Measurements from ENCODE around the gene TEX38.
A peak's percentile ranks its signal among the peaks of the same experiment; 100 is the strongest.
"Not testable (repeated sequence)": the region's sequence is repeated elsewhere in the genome, so short reads cannot be mapped to it uniquely, and the experiment has no call there.

The TEX38 gene

DNA sequence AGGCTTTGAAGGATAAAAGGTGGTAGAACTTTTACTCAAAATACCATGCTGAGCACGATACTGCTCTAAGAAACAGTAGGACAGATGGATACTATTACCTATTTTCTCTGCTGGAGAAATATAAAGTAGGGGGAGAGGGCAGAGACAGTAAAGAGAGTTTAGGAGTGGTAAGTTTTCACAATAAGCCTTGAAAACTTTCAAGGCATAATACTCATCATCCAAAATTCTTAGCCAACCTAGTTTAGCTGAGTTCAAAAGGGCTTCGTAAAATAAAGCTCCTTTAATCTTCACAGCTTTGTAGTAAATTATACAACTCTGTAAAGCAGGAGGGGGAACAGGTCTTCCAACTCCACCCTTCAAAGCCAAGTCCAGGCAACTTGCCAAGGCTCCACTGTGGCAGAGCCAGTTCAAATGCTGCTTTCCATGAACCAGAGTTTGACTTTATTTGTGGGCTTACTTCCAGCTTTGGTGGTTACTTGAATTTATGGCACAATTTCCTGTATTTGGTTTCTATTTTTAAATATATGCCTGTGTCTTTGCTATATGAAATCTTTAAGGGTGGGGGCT lies 15.5 kb downstream of the TEX38 start:
- no peak for DNase-seq (ENCODE audit: low read depth in 2 of 3, low spot score in 2 of 3)

DNA sequence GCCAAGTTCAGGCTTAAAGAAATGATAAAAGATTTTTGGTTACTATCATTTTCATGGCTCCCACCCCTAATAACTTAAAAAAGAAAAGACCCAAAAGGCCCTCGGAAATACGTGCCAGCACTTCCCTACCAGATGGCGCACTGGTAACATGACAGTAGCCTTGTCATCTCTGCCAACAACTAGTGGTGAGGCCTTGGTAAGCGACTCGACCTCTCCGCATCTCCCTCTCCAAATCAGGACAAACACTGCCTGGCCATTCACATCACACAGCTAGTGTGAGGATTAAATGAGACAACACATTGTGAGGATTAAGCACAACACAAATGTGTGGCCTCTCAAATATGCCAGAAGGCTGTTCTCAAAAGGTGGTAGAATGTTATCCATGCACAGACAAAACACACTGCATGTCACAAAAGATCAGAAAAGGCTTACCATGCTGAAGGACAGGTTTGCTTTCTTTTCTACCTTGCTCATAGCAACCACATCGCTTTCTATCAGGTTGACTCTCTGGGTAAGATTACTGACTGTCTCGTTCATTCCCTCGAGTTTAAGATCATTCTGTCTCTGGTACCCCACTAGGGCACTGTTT lies 16.4 kb downstream of the TEX38 start:
- DNase-seq (ENCODE audit: low read depth in 2 of 3, low spot score in 2 of 3): no peak

DNA sequence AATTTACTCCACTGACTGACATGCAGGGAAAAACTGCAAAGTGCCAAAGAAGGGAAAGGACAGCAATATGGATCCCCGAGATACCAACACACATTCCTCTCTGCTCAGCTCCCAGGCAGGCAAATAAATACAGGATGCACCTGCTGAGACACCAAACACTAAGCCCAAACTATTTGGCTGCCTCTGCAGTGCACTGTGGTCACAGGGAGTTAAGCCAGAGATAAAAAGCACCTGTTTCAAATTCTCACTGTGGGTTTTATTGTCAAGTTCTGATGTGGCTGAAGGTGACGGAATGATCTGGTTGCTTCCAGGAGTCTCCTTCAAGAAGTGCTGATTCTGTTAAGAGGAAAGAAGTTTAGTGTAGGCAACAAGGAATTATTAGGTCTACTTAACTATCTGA lies 17.7 kb downstream of the TEX38 start:
- DNase-seq (ENCODE audit: low read depth in 2 of 3, low spot score in 2 of 3): no peak

DNA sequence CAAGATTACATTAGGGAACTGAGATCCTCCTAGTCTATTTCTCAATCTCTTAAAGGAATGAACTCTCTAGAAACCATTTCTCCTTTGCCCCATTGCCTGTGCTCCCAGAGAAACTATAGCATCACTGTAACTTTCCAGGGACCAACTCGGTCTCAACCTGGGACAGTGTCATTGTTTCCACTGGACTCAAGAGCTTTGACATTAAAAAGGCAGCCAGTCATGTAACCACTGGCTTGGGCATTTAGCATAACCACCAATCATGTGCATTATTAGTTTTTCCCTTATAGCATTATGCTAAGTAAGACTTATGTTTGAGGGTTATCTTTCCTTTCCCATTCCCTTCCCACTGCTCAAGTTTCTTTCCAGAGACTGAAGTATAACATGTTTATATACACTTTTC lies 18.2 kb downstream of the TEX38 start:
- no peak for DNase-seq (ENCODE audit: low read depth in 2 of 3, low spot score in 2 of 3)

DNA sequence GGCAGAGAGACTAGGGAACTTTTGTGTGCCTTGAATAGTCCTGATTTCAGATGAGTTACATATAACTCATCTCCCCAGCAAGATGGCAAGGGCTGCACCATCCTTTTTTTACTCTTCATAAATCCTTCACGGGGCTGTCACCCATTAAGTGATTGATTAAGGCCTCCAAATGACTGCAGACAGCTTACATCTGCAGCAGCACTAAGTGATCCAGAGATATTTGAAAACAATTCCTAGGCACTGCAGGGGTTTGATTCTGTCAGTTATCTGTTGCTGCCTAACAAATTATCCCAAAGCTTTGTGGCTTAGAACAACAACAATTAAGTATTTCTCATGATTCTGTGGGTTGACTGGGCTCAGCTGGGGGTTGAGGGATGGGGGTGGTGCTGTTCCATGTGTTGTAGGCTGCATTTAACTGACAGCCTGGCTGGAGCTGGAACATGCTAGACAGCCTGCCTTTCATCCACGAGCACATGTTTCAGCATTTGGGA lies 19.3 kb downstream of the TEX38 start:
- DNase-seq (ENCODE audit: low read depth in 2 of 3, low spot score in 2 of 3): no peak

DNA sequence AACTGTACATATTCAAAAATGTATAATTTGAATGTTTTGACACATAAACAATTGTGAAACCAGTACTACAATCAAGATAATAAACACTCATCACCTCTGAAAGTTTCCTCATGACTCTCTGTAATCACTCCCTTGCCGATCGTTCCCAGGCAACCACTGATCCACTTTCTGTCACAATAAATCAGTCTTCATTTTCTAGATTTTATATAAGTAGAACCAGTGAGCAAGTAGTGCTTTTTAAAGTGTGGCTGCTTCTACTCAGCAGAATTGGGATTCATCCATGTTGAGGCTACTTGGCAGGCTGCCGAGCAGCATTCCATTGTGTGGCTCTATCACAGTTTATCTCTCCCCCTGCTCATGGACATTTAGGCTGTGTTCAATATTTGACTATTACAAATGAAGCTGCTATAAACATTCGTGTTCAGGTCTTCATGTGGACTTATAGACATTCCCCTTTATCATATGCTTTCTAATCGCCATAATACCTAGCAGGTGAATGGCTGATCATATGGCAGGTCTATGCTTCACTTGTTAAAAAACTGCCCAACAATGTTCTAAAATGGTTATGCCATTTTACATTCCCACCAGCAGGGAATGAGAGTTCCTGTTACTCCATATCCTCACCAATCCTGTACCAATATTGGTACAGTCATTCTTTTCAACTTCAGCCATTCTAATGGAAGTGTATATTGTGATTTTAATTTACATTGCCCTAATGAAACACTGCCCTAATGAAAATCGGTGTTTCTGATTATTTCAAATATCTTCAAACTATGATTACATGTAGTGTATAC lies 20.5 kb downstream of the TEX38 start:
- no peak for DNase-seq (ENCODE audit: low read depth in 2 of 3, low spot score in 2 of 3)

DNA sequence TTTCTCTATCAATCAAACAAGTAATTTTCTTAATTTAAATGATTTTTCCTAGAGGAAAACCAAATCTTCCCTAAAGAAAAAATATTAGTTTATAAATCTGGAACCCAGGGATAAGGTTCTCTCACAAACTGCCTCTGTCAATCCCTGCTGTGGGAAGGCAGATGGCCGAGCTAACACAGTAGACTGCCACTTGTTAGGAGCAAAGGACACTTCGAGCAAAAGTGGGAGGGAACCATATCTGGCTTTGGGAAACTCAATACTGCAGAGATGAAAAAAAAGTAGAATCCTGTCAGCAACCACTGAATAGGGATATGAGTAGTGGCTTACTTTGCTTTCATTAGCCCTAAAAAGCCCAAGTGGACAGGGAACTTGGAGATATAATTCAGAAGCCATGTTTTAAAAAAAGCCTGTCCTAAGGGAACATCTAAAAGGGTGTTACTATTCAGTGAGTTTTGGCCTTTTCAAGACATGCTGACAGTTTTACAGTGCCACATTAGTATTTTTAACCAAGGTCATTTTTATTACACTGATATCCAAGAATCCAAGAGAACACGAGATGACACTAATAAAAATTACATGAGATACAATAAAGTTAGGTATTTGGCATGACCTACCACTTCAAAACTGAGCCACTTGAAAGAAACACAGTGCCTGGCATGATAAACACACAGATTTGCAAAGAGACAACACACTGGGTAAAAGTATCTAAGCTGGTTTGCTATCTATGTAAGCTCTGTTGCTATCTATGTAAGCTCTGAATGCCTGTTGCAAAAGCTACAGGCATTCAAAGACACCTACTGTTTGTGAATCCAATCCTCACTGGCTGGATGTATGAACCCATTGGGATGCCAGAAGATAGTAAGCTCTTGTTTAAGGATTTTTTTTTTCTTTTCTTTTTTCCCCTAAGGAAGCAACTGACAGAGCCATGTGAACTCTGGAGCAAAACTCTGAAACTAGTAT lies 21.4 kb downstream of the TEX38 start:
- no peak for DNase-seq (ENCODE audit: low read depth in 2 of 3, low spot score in 2 of 3)

DNA sequence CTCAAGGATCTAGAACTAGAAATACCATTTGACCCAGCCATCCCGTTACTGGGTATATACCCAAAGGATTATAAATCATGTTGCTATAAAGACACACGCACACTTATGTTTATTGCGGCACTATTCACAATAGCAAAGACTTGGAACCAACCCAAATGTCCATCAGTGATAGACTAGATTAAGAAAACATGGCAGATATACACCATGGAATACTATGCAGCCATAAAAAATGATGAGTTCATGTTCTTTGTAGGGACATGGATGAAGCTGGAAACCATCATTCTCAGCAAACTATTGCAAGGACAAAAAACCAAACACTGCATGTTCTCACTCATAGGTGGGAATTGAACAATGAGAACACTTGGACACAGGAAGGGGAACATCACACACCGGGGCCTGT lies 23.0 kb downstream of the TEX38 start:
- DNase-seq (ENCODE audit: low read depth in 2 of 3, low spot score in 2 of 3): not testable (repeated sequence)

DNA sequence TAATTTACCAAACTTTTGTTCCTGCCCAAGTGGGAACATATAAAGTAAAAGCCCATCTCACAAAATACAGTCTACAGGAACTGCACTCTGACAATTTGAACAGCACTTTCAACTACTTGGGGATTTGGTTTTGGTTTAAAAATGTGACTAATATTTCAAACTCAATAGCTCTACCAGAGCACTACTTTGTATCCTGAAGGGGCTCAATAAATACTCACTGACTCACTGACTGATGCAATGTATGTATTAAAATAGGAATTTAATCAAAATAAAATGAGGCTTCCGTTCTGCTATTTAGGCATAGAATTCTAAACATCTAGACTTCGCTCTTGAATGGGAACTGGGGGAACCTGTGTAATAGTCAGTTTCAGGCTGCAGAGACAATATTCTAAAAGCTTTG lies 25.4 kb downstream of the TEX38 start:
- DNase-seq (ENCODE audit: low read depth in 2 of 3, low spot score in 2 of 3): no peak

DNA sequence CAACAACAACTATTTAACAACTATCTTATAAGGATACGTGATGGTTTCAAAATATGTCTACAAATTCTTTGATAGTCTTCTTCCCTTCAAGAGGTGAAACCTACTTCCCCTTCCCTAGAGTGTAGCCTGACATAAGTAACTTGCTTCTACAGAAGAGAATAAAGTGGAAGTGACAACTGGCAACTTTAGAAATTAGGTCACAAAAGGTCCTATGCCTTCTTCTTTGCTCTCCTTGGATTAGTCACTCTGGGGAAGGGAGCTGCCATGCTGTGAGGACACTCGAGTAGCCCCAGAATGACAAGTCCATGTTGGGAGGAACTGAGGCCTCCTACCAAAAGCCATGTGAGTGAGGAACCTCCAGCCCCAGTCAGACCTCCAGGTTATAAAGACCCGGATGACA lies 28.0 kb downstream of the TEX38 start:
- DNase-seq (ENCODE audit: low read depth in 2 of 3, low spot score in 2 of 3): no peak

DNA sequence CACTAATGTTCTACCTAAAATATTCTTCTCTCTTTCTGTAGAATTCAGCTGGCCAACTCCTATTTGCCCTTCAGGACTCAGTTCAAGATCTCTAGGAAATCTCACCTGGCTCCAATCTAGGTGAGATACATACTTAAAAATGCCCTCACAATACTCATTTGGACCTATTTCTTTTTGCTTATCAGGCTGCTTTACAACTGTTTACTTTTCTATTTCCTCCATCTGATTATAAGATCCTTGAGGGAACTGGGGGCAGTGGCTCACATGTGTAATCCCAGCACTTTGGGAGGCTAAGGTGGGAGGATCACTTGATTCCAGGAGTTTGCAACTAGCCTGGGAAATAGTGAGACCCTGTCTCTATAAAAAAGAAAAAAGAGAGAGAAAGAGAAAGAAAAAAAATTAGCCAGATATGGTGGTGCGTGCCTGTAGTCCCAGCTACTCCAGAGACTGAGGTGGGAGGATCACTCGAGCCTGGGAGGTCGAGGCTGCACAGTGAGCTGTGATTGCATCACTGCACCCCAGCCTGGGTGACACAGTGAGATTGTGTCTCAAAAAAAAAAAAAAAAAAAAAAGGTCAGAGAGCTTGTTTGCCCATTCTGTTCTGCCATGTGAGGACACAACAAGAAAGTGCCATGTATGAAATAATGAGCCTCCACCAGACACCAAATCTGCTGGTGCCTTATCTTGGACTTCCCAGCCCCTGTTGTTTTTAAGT lies 32.4 kb downstream of the TEX38 start:
- DNase-seq (ENCODE audit: low read depth in 2 of 3, low spot score in 2 of 3): no peak

DNA sequence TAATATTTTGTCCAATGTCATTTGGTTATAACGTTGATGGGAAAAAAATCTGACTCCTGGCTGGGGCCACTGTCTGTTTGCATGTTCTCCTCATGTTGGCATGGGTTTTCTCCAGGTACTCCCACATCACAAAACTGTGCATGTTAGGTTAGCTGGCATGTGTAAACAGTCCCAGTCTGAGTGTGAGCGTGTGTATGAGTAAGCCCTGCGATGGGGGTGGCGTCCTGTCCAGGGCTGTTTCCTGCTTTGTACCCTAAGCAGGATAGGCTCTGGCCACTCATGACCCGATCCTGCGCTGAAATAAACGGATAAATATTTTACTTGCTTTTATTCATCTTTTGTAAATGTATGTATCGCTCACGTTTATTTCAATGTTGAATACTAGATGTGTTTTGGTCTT lies 33.8 kb downstream of the TEX38 start:
- DNase-seq (ENCODE audit: low read depth in 2 of 3, low spot score in 2 of 3): no peak

DNA sequence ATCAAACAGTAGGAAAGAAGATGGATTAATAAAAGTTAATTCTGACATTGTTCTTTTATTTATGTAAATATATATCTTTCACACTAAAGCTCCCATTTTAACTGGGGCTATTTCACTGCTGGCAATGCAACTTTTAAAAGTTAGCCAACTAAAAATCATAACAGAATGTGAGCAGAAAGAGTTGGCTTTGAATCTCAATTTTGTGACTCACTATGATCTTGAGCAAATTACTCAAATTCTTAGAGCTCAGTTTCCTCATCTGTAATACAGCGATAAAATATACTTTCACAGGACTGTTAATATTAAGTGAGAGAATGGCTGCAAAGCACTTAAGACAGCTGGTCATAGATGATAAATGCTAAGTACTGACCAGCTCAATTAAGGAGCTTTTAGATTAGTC lies 36.5 kb downstream of the TEX38 start:
- DNase-seq (ENCODE audit: low read depth in 2 of 3, low spot score in 2 of 3): no peak

DNA sequence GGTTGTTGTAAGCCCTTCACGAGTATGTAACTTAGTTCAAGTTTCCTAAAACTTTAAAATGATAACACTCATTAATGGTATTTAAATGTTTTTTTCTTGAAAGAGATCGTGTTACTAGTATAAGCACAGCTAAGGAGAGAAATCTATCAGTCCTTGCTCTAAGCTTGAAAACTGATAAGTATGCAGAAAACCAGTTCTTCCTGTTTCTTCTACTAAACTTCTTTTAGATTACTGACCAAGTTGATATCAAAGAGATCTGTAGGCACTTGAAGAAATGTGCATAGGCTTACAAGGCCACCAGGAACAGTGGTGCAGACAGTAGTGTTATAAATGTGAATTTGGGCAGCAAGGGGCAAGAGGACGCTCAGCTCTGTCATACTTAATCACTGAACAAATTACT lies 43.3 kb downstream of the TEX38 start:
- no peak for DNase-seq (ENCODE audit: low read depth in 2 of 3, low spot score in 2 of 3)

DNA sequence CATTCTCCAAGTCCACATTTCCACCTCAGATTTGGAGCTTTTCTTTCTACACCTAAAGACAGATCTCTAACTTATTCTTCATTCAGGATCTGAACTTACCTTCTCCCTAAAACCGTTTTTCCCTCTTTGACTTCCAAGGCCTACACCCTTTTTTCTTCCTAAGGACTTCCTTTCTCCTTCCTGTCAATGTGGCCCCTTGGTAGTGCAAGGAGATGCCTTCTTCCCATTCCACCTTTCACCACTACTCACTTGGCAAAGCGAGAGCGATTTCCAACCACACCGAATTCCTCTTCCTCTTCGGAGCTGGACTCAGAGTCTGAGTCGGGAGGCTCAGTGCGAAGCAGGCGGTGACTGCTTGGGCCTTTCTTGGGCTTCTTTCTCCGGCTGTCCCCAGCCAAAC lies 46.0 kb downstream of the TEX38 start:
- DNase-seq (ENCODE audit: low read depth in 2 of 3, low spot score in 2 of 3): no peak

DNA sequence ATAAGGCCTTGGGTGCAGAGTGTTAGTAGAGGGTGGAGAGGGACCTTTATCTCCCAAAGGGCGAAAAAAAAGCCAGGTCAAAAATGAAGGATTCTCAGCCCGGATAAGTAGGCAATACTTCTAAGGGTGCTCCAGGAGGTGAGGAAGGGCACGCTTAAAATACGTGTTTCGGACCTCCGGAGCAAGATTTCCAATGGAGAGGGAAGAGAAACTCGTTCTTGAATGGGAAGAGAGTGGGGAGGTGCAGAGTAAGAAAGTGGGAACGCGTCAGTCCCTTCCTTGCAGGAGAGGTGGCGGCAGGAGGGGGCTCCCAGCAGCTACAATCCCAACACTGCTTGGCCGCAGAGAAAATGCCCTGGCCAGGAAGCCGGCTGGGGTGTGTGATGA lies 46.7 kb downstream of the TEX38 start:
- no peak for DNase-seq (ENCODE audit: low read depth in 2 of 3, low spot score in 2 of 3)

DNA sequence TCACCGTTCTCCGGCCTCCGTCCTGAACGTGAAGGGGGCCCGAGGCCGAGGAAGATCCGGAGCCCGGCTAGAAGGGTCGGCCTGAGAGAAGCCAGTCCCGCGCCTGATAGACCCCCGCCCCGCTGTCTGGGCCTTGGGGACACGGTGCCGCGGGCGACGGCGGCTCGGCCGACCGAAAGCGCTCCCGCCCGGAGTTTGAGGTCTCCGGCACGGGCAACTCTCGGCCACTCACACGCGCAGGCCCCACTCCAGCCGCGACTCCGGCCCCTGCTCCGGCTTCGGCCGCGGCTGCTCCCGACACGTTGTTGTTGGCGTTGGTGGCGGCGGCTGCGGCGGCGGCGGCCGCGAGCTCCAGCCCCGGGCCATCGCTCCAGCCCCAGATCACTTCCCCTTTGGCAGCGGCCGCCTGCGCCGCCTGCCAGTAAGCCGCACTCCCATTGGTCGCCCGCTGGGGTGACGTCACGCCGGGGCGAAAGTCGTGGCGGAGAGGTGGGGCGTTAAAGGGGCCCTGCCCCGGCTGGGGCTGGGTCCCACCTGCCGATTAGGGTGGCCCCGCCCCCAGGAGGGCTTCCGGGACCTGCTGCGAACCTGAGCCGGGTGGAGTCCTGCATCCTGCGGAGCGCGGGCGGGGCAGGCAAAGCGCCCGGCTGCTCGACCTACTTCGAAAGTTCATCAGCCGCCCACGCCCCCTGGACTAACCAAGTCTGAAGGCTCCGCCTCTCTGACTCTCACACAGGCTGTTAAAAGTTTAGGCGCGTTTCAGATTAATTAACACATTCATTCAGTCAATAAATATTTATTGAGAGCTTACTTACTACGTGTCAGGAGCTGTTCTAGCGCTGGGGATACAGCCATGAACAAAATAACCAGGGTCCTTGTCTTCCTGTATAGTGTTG lies 47.3 kb downstream of the TEX38 start, which contains the start of gene EFCAB14:
TSS of gene EFCAB14 (minus strand) at position 388 of the 896 bp plus-strand sequence. CDS start 1,027 bp downstream, outside the sequence.
- peak; percentile 99 to 100 (median 99) for DNase-seq (ENCODE audit: low read depth in 2 of 3, low spot score in 2 of 3)

DNA sequence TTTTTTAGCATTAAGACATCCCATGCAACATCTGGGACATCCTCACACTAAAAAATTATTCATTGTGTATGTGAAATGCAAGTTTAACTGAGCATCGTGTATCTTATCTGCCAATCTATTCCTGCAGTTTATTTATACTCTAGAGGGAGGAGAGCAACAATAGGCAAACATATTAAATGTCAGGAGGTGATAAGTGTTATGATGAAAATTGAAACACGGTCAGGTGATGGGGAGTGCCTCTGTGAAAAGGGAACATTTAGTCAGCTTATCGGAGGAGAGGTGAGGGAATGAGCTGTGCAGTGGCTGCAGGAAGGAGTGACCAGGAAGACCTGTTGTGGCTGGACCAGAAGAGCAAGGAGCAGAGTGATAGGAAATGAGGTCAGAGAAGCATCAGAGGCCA lies 48.0 kb downstream of the TEX38 start:
- no peak for DNase-seq (ENCODE audit: low read depth in 2 of 3, low spot score in 2 of 3)

DNA sequence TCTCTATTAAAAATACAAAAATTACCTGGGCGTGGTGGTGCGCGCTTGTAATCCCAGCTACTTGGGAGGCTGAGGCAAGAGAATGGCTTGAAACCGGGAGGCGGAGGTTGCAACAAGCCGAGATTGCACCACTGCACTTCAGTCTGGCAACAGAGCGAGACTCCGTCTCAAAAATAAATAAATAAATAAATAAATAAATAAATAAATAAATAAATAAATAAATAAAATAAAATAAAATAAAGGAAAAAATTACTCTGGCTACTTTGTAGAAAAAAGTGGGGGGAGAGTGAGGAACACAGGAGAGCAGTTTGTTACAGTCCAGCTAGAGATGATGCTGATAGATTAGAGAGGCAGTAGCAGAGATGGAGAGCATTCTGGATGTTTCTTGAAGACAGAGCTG lies 48.7 kb downstream of the TEX38 start:
- not testable (repeated sequence) for DNase-seq (ENCODE audit: low read depth in 2 of 3, low spot score in 2 of 3)

DNA sequence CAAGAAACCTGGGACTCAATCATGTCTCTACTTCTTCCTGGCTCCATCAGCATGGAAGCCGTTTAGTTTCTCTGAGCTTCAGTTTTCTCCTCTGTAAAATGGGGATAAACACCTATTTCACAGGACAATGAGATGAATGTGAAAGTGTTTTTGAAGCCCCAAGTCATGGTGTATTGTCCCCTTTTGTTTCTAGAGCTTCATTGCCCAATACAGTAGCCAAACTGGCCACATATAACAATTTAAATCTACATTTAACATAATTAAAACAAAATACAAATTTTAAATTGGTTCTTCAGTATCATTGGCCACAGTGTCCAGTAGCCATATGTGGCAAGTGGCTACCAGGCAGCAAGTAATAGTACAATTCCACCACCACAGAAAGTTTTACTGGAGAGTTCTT lies 49.5 kb downstream of the TEX38 start:
- DNase-seq (ENCODE audit: low read depth in 2 of 3, low spot score in 2 of 3): no peak
